Measurements from ENCODE around the gene NT5C. TPM values are rescaled to one million over a fixed set of nuclear protein-coding genes. Genes with fewer than 3 reads are reported as not detected.
A peak's percentile ranks its signal among the peaks of the same experiment; 100 is the strongest.

NT5C gene
- total RNA-seq, 1 experiment from 2014 or later, result 91.8 TPM

DNA sequence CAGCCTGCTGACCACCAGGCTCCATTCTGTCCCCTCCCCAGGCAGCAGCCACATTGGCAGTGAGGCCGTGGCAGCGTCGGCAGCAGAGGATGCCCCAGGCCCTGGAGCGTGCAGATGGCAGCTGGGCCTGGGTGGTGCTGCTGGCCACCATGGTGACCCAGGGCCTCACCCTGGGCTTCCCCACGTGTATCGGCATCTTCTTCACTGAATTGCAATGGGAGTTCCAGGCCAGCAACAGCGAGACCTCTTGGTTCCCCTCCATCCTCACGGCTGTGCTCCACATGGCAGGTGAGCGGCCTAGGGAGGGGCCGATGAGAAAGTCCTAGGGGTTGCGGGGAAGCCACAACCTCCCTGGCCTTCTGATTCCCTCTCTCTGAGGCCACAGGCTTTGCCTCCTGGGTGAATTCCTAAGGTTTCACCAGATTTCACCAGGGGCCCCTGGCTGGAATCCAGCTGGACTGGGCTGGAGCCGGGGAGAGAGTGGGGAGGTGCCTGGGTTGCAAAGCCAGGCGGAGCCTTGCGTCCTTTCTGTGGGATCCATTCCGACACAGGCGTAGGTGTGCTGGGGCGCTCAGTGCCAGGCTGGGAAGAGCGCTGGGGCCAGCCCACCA lies 37.9 kb downstream of the NT5C start:
- DNase-seq (ENCODE audit: low read depth), result no peak

DNA sequence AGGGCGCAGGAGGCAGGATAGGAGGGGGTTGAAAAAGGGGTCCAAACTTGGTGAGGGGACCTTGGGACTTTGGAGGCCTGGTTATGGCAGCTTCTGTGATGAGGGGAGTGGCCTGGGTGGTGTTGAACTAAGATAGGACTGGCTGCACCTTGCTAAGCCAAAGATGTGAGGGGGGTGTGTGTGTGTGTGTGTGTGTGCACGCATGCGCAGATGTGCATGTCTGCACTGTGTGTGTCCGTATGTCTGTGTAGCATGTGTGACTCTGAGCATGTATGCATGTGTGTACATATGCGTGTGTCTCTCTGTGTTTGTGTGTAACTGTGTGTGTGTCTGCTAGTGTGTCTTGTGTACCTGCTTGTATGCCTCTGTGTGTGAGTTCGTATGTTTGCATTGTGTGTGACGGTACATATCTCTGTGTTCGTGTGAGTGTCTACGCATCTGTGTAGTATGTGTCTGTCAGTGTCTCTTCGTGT lies 39.7 kb downstream of the NT5C start:
- no peak for DNase-seq (ENCODE audit: low read depth)

DNA sequence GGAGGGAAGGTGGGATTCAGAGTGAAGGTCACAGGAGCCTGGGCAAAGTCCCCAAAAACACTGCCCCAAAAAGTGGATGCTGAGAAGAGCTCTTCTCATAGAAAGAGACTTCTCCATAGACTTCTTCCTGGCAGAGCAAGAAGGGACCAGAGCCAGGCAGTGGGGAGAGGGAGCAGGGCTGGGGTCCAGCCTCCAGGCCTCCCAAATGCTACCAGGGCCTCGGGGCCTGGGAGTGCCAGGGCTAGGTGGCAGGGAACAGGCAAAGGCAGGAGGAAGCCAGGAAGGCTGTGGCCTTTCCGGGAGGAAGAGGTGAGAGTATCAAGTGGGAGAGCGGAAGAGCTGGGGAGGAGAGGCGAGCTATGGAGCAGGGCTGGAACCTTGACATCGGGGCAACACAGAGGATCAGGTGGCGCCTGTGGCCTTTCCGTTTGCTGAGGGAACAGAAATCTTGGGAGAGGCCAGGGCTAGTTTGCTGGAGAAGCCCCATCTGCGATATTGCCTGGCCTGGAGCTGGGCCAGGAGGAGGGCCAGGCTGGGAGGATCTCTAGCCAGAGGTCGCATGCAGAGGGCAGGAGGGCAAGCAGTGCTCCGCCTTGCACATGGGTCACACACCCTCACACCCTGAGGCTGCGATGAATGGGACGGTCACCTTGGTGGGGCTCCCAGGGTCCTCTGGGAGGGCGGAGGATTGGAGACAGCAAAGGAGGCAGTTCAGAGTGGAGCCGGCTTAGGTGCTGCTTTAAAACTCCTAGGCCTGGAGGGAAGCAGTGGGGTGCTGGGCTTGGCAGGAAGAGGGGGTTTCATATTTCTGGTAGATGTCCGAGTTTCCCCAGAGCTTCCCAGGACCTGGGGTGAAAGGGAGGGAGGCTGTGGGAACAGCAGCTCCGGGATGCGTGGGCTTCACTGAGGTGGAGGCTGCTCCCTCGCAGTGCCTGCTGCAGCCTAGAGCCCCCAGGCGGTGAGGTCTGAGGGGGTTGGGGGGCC lies 40.4 kb downstream of the NT5C start:
- DNase-seq (ENCODE audit: low read depth), result no peak

DNA sequence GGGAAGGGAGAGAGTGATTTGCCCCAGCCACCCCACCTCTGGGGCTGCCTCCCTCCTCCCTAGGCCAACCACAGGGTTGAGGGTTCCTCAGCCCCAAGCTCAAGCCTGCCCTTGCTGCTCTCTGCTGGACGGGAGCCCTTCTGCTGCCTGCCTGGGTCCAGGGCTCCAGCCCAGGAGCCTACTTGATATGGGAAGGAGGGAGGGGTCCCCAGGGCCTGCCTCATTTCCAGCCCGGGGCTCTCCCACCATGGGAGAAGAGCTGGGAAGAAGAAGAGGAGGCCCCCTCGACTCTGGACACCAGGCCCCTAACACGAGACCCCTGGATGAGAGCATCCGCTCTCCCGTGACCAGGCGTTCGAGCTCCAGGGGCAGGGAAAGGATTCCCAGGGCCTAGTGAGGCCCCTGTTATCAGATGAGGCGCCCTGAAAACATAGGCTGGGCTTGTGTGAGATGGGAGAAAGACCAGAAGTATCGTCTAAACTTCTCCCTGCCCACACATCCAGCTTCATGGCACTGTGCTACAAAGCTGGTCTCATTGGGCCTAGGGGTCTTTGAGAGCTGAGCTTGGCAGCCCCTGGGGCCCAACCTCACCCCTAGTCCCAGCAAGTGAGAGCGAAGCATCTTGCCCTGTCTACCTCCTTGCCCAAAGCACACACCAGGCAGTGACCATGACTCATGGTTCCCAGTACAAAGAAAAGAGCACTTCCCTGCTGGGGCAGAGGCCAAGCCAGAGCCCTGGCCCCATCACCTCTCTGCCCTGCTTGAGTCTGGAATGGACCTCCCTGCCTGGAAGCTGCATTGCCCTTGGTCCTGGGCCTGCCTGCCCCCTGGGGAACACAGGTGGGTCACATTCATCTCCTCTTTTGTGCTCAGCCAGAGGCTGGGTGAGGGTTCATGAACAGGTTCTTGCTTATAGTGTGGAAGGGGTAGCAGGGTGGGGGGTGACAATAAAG lies 42.8 kb downstream of the NT5C start:
- peak; percentile 32 for DNase-seq (ENCODE audit: low read depth)

DNA sequence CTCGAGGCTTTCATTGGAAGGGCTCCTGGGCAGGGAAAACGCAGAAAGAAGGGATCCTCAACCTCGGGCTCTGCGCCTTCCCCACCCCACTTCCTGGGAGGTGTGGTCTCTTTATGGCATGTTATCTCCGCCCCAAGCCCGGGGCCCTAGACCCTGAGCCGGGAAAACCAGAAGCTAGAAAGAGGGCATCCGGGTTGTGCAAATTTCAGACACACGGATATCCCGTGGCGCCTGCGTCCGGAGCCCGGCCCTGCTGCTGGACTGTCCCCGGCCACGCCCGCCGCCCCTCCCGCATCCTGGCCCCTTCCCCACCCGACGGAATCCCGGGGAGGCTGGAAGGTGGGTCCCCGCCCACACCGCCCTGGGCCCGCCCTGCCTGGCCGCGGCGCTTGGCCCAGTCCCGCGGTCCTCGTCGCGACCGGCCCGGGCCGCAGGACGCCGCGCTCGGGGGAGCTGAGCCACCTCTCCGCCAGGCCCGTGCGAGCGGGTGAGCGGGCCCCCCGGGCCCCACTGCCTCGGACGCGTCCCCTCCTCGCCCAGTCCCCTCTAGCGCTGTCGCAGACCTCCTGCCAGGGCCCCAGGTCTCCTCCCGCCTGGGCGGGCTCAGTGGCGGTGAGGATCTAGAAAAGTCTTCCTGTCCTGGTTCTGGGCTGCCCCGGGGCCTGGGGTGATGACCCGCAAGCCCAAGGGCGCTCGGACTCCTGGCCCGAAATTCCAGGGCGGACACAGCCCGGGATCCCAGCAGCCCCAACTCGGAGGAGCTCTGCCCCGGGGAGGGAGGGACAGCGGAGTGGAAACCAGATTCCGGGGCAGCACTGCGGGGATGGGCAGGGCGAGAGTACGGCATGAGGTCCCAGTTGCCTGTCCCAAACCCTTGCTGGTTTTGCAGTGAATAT lies 43.7 kb downstream of the NT5C start, which contains the start of gene SLC16A5:
TSS of gene SLC16A5 (plus strand) at position 397 of the 896 bp plus-strand sequence. CDS start 5,683 bp downstream, outside the sequence.
- DNase-seq (ENCODE audit: low read depth), result no peak

DNA sequence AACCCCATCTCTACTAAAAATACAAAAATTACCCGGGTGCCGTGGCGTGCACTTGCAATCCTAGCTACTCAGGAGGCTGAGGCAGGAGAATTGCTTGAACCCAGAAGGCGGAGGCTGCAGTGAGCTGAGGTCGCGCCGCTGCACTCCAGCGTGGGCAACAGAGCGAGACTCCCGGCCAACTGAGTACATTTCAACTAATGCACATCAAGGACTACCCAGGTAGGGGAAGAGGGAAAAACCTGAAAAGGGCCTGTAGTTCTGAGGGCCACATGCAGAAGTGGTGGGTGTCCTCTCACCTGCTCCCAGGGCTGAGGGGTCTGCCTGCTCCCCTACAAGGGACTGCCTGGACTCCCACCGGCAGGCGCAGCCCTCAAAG lies 44.4 kb downstream of the NT5C start:
- no peak for DNase-seq (ENCODE audit: low read depth)

DNA sequence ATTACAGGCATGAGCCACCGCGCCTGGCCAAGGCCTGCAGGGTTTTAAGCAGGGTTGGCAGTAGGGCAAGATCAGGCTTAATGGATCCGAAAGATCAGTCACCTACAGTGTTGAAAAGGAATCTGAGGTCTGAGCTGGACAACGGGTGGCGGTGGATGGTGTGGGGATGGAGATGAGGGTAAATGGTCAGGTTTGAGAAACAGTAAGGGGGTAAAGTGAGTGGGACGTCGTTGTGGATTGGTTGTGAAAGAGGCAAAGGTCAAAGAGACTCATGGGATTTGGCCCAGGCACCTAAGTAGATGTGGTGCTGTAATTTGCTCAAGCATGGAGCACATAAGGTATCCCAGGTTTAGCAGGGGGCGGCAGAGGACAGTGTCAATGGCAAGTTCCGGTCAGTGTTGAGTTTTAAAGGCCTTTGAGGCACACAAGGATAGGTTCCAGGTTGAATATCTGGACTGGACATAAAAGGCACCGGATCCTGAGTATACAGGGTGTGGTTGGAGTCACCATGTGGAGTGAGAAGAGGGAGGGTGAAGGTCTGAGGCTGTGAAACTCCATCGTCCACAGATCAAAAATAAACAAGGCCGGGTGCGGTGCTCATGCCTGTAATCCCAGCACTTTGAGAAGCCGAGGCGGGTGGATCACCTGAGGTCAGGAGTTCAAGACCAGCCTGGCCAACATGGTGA lies 44.9 kb downstream of the NT5C start:
- DNase-seq (ENCODE audit: low read depth), result no peak

DNA sequence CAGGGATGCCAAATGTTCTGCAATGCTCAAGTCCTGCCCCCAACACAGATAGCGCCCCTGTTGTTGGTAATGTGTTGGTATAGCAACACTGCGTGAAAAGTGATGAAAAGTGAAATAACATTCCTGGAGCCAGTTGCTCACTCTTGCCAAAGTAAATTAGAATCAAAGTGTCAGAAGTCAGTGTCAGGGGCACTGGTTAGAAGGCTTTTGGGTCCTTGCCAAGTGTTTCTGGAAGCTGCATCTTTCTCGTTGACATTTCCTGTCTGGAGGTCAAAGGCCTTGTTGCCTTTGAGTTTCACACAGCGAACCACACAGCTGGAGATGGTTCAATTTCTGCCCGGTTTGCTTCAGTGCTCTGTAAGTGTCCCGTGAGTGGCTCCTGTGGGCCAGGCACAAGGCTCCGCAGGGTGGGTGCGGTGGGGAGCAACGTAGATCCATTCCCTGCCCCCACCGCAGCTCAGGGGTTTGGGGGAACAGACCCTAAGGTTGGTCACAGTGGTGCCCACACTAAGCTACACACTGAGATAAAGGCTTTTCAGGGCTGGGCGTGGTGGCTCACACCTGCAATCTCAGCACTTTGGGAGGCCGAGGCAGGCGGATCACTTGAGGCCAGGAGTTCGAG lies 47.4 kb downstream of the NT5C start:
- DNase-seq (ENCODE audit: low read depth), result no peak

DNA sequence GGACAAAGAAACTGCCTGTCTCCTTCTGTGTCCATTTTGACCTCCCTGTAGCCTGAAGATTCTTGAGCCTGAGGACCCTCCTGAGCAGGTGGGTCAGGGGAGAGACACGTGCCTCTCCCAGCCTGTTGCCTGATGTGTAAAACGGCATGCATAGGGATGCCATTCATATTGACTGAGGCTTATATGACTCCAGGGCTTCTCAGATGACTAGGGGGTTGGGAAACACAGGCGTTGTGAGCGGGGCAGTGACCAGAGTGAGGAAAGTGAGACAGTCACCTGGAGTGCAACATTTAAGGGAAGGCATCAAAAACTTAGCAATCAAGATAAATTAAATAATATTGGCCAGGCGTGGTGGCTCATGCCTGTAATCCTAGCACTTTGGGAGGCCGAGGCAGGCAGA lies 48.9 kb downstream of the NT5C start:
- DNase-seq (ENCODE audit: low read depth), result no peak

DNA sequence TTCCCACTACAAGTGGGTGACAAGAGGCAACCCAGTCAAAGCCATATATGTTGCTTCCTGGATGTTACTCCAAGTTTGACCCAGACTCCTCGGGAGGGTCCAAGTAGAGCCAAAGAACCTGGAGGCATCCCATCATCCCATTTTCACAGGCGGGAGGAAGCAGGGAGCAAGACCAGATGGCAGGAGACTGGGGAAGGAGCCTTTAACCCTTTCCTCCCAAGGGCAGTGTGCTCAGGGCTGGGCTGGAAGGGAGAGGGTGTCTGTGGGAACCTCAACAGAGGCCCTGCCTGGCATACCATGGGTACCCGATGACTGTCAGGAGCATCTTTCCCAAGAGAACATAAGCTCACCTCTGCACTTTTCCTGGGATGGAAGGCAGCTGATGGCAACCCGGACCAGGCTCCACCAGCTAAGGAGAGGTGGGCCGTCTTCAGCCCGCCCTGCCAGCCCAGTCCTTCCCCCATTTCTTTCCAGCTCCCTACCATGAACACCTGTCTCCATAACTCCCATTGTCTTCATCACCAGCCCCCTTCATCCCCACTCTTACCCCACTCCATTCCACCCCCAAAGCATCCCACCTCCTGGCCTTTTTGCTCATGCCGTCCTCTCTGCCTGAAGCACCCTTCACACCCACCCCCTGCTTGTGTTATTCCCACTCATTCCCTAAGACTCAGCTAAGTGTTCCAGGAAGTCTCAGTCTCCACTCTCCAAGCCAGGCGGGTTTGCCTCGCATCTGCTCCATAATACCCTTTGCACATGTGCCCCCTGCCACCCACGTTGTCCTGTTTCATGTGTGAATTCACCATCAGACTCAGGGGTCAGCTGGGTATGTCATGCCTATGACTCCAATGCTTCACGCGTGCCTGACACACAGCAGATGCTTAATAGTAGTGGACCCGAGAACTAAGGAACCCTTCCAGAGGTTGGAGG lies 49.7 kb downstream of the NT5C start:
- DNase-seq (ENCODE audit: low read depth), result no peak

Other genes starting within 250 kb of the NT5C start
- not detected in 2 replicates for gene FADS6, start 238.1 kb downstream of the NT5C start, total RNA-seq (2014; rRNA removed; shearing (Covaris generic))
- gene USH1G, start 208.5 kb downstream of the NT5C start, total RNA-seq (2014; rRNA removed; shearing (Covaris generic)), result not detected in 2 replicates
- gene OTOP2, start 207.5 kb downstream of the NT5C start, total RNA-seq (2014; rRNA removed; shearing (Covaris generic)), result not detected in 2 replicates
- gene OTOP3, start 195.8 kb downstream of the NT5C start, total RNA-seq (2014; rRNA removed; shearing (Covaris generic)), result not detected in 2 replicates
- gene HID1, start 159.0 kb downstream of the NT5C start, total RNA-seq (2014; rRNA removed; shearing (Covaris generic)), result 0.11 and 0.45 TPM in 2 replicates
- 9.2 and 11.5 TPM in 2 replicates for gene CDR2L, start 144.1 kb downstream of the NT5C start, total RNA-seq (2014; rRNA removed; shearing (Covaris generic))
- gene MRPL58, start 119.1 kb downstream of the NT5C start, total RNA-seq (2014; rRNA removed; shearing (Covaris generic)), result 155 and 172 TPM in 2 replicates
- gene ATP5PD, start 84.8 kb downstream of the NT5C start, total RNA-seq (2014; rRNA removed; shearing (Covaris generic)), result 453 and 707 TPM in 2 replicates
- gene KCTD2, start 84.5 kb downstream of the NT5C start, total RNA-seq (2014; rRNA removed; shearing (Covaris generic)), result 17.9 and 19.1 TPM in 2 replicates
- 0.24 TPM in 1 of 2 replicates, not detected in the other for gene SLC16A5, start 43.8 kb downstream of the NT5C start, total RNA-seq (2014; rRNA removed; shearing (Covaris generic))
- gene ARMC7, start 21.8 kb downstream of the NT5C start, total RNA-seq (2014; rRNA removed; shearing (Covaris generic)), result 2.6 and 3.6 TPM in 2 replicates
- 423 and 641 TPM in 2 replicates for gene JPT1, start 22.8 kb upstream of the NT5C start, total RNA-seq (2014; rRNA removed; shearing (Covaris generic))
- gene SUMO2, start 51.2 kb upstream of the NT5C start, total RNA-seq (2014; rRNA removed; shearing (Covaris generic)), result 116 and 119 TPM in 2 replicates
- 40.6 and 48.6 TPM in 2 replicates for gene NUP85, start 73.9 kb upstream of the NT5C start, total RNA-seq (2014; rRNA removed; shearing (Covaris generic))
- 10.4 and 12.4 TPM in 2 replicates for gene GGA3, start 129.9 kb upstream of the NT5C start, total RNA-seq (2014; rRNA removed; shearing (Covaris generic))
- gene MRPS7, start 130.1 kb upstream of the NT5C start, total RNA-seq (2014; rRNA removed; shearing (Covaris generic)), result 90.2 and 92.2 TPM in 2 replicates
- 6.7 and 9.4 TPM in 2 replicates for gene MIF4GD, start 139.5 kb upstream of the NT5C start, total RNA-seq (2014; rRNA removed; shearing (Covaris generic))
- gene SLC25A19, start 157.7 kb upstream of the NT5C start, total RNA-seq (2014; rRNA removed; shearing (Covaris generic)), result 19.4 and 30.9 TPM in 2 replicates

All from Daoy (cell line).